ENCODE results near the gene RRM2.

Gene RRM2

GRCh38 chr2:10086950-10087349, 35.6 kb upstream of the RRM2 start:
- Histone ChIP-seq H3K27me3 (ENCODE audit: insufficient read depth, poor library complexity, severe bottlenecking) (peaks cover 17% of the 10 kb centered on the region), H3K4me3 (replicated peaks; ENCODE audit: insufficient read depth, low read length) (no peak overlapping the region), H3K27ac (replicated peaks) (no peak overlapping the region)
- TF ChIP-seq CTCF (IDR thresholded peaks at IDR 0.05; ENCODE audit: insufficient read depth, low read length), result no peak
- TF ChIP-seq POLR2AphosphoS5 (IDR thresholded peaks at IDR 0.05; ENCODE audit: low read depth), result no peak
- no peak for TF ChIP-seq GABPA (IDR thresholded peaks at IDR 0.05; ENCODE audit: low read depth)
- no peak for TF ChIP-seq REST (IDR thresholded peaks at IDR 0.05; ENCODE audit: insufficient replicate concordance, low read depth)
- TF ChIP-seq SPI1 (IDR thresholded peaks at IDR 0.05; ENCODE audit: borderline replicate concordance, low read depth), result no peak
- no peak for DNase-seq (ENCODE audit: low read depth in 1 of 2, low spot score in 1 of 2)

- no peak overlapping the region for H3K27ac ChIP-seq (replicated peaks)
- H3K27me3 ChIP-seq (ENCODE audit: insufficient read depth, poor library complexity, severe bottlenecking), result peaks cover 14% of the 10 kb centered on the region
- no peak for DNase-seq (ENCODE audit: low read depth in 1 of 2, low spot score in 1 of 2)
- TF ChIP-seq GABPA (IDR thresholded peaks at IDR 0.05; ENCODE audit: low read depth), result no peak
- TF ChIP-seq CTCF (IDR thresholded peaks at IDR 0.05; ENCODE audit: insufficient read depth, low read length), result no peak
- TF ChIP-seq POLR2AphosphoS5 (IDR thresholded peaks at IDR 0.05; ENCODE audit: low read depth), result no peak
- no peak for TF ChIP-seq SPI1 (IDR thresholded peaks at IDR 0.05; ENCODE audit: borderline replicate concordance, low read depth)
- TF ChIP-seq REST (IDR thresholded peaks at IDR 0.05; ENCODE audit: insufficient replicate concordance, low read depth), result no peak
- H3K4me3 ChIP-seq (replicated peaks; ENCODE audit: insufficient read depth, low read length), result no peak overlapping the region
Observed at GRCh38 chr2:10087360-10087759, 35.2 kb upstream of the RRM2 start.

- Histone ChIP-seq H3K4me3 (replicated peaks; ENCODE audit: insufficient read depth, low read length) (no peak overlapping the region), H3K27me3 (ENCODE audit: insufficient read depth, poor library complexity, severe bottlenecking) (peaks cover 4% of the 10 kb centered on the region), H3K27ac (replicated peaks) (peak overlapping the region; percentile 22)
- TF ChIP-seq CTCF (IDR thresholded peaks at IDR 0.05; ENCODE audit: insufficient read depth, low read length) (no peak), SPI1 (IDR thresholded peaks at IDR 0.05; ENCODE audit: borderline replicate concordance, low read depth) (no peak), POLR2AphosphoS5 (IDR thresholded peaks at IDR 0.05; ENCODE audit: low read depth) (no peak), REST (IDR thresholded peaks at IDR 0.05; ENCODE audit: insufficient replicate concordance, low read depth) (no peak), GABPA (IDR thresholded peaks at IDR 0.05; ENCODE audit: low read depth) (no peak)
- peak in 1 of 2 experiments; percentile 18 for DNase-seq (ENCODE audit: low read depth in 1 of 2, low spot score in 1 of 2)
Observed at GRCh38 chr2:10089565-10090190, 32.9 kb upstream of the RRM2 start.
